HEK293 (cell line): Measurements from ENCODE around the gene SCRT2.

Experiments used
- ATF2 ChIP-seq: fragments of 450-650 bp; formaldehyde crosslinking; IDR thresholded peaks from 2 replicates; pipeline ENCODE4 v1.5.1; 2016; ENCODE audit warnings: missing biosample characterization, missing genetic modification characterization, low read depth
- CTCF ChIP-seq: fragments of 450-650 bp; formaldehyde crosslinking; IDR thresholded peaks from 2 replicates; pipeline ENCODE4 v1.5.1; 2016; ENCODE audit warnings: missing biosample characterization, missing genetic modification characterization
- FEZF1 ChIP-seq: fragments of 450-650 bp; formaldehyde crosslinking; IDR thresholded peaks from 2 replicates; pipeline ENCODE4 v1.5.1; 2016; ENCODE audit warnings: missing biosample characterization, missing genetic modification characterization
- HOXC10 ChIP-seq: sonication (generic); formaldehyde crosslinking; IDR thresholded peaks from 2 replicates; pipeline ENCODE4 v1.8.1; 2023; ENCODE audit warnings: mild to moderate bottlenecking, missing genetic modification reagents
- SCRT2 ChIP-seq: fragments of 450-650 bp; formaldehyde crosslinking; IDR thresholded peaks from 2 replicates; pipeline ENCODE4 v1.5.1; 2016; ENCODE audit warnings: missing biosample characterization, missing genetic modification characterization
- SETDB1 ChIP-seq: IDR thresholded peaks from one replicate; pipeline ENCODE4 v1.6.1; 2017; ENCODE audit warnings: mild to moderate bottlenecking, low read length, moderate library complexity, mixed read lengths; ENCODE audit not compliant: insufficient read length
- YY1 ChIP-seq: fragments of 450-650 bp; formaldehyde crosslinking; IDR thresholded peaks from 2 replicates; pipeline ENCODE4 v1.5.1; 2018; ENCODE audit warnings: missing biosample characterization, missing genetic modification characterization
- ZBTB21 ChIP-seq: fragments of 450-650 bp; formaldehyde crosslinking; IDR thresholded peaks from 2 replicates; pipeline ENCODE4 v1.5.1; 2017; ENCODE audit warnings: missing biosample characterization, missing genetic modification characterization
- ZNF202 ChIP-seq: fragments of 450-650 bp; formaldehyde crosslinking; IDR thresholded peaks from 2 replicates; pipeline ENCODE4 v1.5.1; 2016; ENCODE audit warnings: missing biosample characterization, missing genetic modification characterization, borderline replicate concordance
- ZNF280C ChIP-seq: fragments of 450-650 bp; formaldehyde crosslinking; IDR thresholded peaks from 2 replicates; pipeline ENCODE4 v1.5.1; 2016; ENCODE audit warnings: missing biosample characterization, missing genetic modification characterization
- ZNF324 ChIP-seq: fragments of 450-650 bp; formaldehyde crosslinking; IDR thresholded peaks from 2 replicates; pipeline ENCODE4 v1.5.1; 2016; ENCODE audit warnings: missing biosample characterization, missing genetic modification characterization
- ZNF513 ChIP-seq: fragments of 450-650 bp; IDR thresholded peaks from 2 replicates; pipeline ENCODE4 v1.5.1; 2018; ENCODE audit warnings: missing biosample characterization, missing genetic modification characterization
- ZNF776 ChIP-seq: fragments of 450-650 bp; formaldehyde crosslinking; IDR thresholded peaks from 2 replicates; pipeline ENCODE4 v1.5.0; 2017; ENCODE audit warnings: missing biosample characterization, missing genetic modification characterization, borderline replicate concordance

GRCh38 chr20:647479-648019 lies 28.1 kb downstream of the SCRT2 start:
- TF ChIP-seq ZBTB21 (tag by site-specific recombination): no peak
- no peak for TF ChIP-seq CTCF (tag by site-specific recombination)
- no peak for TF ChIP-seq HOXC10 (CRISPR knock-in tag)
- TF ChIP-seq ZNF324 (tag by site-specific recombination): no peak
- no peak for TF ChIP-seq ZNF513
- TF ChIP-seq SCRT2 (tag by site-specific recombination): no peak
- TF ChIP-seq ZNF202 (tag by site-specific recombination): no peak
- TF ChIP-seq FEZF1 (tag by site-specific recombination): no peak
- TF ChIP-seq SETDB1: peak; percentile 55
- no peak for TF ChIP-seq ATF2
- no peak for TF ChIP-seq YY1
- no peak for TF ChIP-seq ZNF280C (tag by site-specific recombination)
- TF ChIP-seq ZNF776 (tag by site-specific recombination): no peak
